K562 (cell line): Measurements from ENCODE around the gene RBPJL. TPM values are rescaled to one million over a fixed set of nuclear protein-coding genes. Genes with fewer than 3 reads are reported as not detected.

Source experiments
- CCNT2 ChIP-seq: IDR thresholded peaks from 2 replicates; pipeline ENCODE4 v1.6.1; 2011; ENCODE audit warnings: borderline replicate concordance, low read depth, mild to moderate bottlenecking, moderate library complexity, mixed read lengths, low read length; ENCODE audit not compliant: insufficient read length; ENCODE audit errors: extremely low read depth
- EZH2 ChIP-seq: IDR thresholded peaks from 2 replicates; pipeline ENCODE4 v1.6.1; 2012; ENCODE audit warnings: low read depth, mild to moderate bottlenecking, inconsistent platforms, low read length, borderline replicate concordance
- GTF3C2 ChIP-seq: IDR thresholded peaks from 3 replicates; pipeline ENCODE4 v1.6.1; 2011; ENCODE audit warnings: borderline replicate concordance, mild to moderate bottlenecking, moderate library complexity; ENCODE audit not compliant: insufficient read length; ENCODE audit errors: extremely low read depth
- KAT7 ChIP-seq: sonication (generic); formaldehyde crosslinking; IDR thresholded peaks from 2 replicates; pipeline ENCODE4 v1.8.0; 2022; ENCODE audit warnings: missing genetic modification reagents, mild to moderate bottlenecking, borderline replicate concordance
- MLLT1 ChIP-seq, 2 experiments: fragments of 450-650 bp; IDR thresholded peaks; 2 replicates each; pipeline ENCODE4 v1.6.1; 2016
- MTA2 ChIP-seq: fragments of 450-650 bp; IDR thresholded peaks from 2 replicates; pipeline ENCODE4 v1.6.1; 2016; ENCODE audit warnings: low read depth
- POLR2A ChIP-seq: fragments of 450-650 bp; conservative IDR thresholded peaks from 2 replicates; pipeline ENCODE4 v1.6.1; 2016
- RBM22 ChIP-seq: fragments of 200-400 bp; formaldehyde crosslinking; IDR thresholded peaks from 2 replicates; pipeline ENCODE4 v1.6.1; 2018; ENCODE audit warnings: low read length, low read depth; ENCODE audit not compliant: poor library complexity, severe bottlenecking
- SMAD4 ChIP-seq: fragments of 250-450 bp; sonication (Bioruptor Pico); conservative IDR thresholded peaks from 2 replicates; pipeline ENCODE4 v1.8.0; 2021; ENCODE audit warnings: inconsistent platforms, mild to moderate bottlenecking, moderate library complexity
- ZNF143 ChIP-seq: sonication (generic); formaldehyde crosslinking; IDR thresholded peaks from 2 replicates; pipeline ENCODE4 v1.9.0; 2022; ENCODE audit warnings: mild to moderate bottlenecking, missing genetic modification reagents
- ZSCAN32 ChIP-seq: fragments of 450-650 bp; formaldehyde crosslinking; IDR thresholded peaks from 2 replicates; pipeline ENCODE4 v1.4.0; 2020; ENCODE audit warnings: mild to moderate bottlenecking, moderate library complexity
- polyA plus RNA-seq, 8 experiments: library from polyadenylated mRNA; depleted of rRNA in 4 of 8; stranded (reverse) in 5 of 8; unstranded in 3 of 8; fragments of >200 nt; fragmentation: Nextera tagmentation in 2 of 8; fragmentation: Illumina TruSeq in 1 of 8; extraction: Ambion mirVana in 2 of 8; extraction: Trizol in 1 of 8; gene quantifications; 2 replicates each; pipeline versions ENCODE4 v1.2.1 to v1.2.3, GENCODE V29; 2011 to 2014; ENCODE audit warnings: inconsistent platforms in 1 of 8, missing spikeins in 1 of 8
- total RNA-seq, 7 experiments: library from RNA; depleted of rRNA in 6 of 7; stranded (reverse); fragments of >200 nt in 6 of 7; fragmentation: Illumina TruSeq in 2 of 7; extraction: Trizol in 2 of 7; gene quantifications; 2 replicates each; pipeline versions ENCODE4 v1.2.1 to v1.2.3, GENCODE V29; 2011 to 2021; ENCODE audit warnings: low replicate concordance in 1 of 7
- TF ChIP-seq, protein P1 (sequence below): fragments of 450-650 bp; IDR thresholded peaks from one replicate; pipeline ENCODE4 v1.6.1; 2018; ENCODE audit warnings: mild to moderate bottlenecking, moderate library complexity; ENCODE audit not compliant: partially characterized antibody
- TF ChIP-seq, protein P2 (sequence below): fragments of 450-650 bp; formaldehyde crosslinking; IDR thresholded peaks from 2 replicates; pipeline ENCODE4 v1.4.0; 2022; ENCODE audit warnings: mild to moderate bottlenecking, moderate library complexity

RBPJL gene
- total and polyA plus RNA-seq, 9 of the 15 experiments (the other 6 are each of a cell fraction or from before 2014, with no cell fraction given) = not detected

DNA sequence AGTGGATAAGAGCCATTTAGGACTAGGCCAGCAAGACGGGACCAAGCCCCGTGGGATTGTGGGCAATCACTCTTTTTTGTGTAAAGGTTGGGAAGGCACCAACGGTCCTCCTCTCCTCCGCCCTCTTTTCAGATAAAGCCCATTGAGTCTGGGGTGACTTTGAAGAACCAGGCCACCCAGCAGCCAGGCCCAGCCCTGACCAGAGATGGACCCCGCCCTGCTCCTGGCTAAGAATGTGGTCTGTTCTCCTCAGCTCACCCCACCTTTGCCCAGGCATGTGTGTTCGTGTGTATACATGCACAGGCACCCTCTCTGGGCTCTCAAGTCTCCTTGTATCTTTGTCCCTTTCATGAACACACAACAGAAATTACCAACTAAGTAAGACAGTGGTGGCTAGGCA is 32.4 kb downstream of the RBPJL start (continued):
- TF ChIP-seq, protein P1, sequence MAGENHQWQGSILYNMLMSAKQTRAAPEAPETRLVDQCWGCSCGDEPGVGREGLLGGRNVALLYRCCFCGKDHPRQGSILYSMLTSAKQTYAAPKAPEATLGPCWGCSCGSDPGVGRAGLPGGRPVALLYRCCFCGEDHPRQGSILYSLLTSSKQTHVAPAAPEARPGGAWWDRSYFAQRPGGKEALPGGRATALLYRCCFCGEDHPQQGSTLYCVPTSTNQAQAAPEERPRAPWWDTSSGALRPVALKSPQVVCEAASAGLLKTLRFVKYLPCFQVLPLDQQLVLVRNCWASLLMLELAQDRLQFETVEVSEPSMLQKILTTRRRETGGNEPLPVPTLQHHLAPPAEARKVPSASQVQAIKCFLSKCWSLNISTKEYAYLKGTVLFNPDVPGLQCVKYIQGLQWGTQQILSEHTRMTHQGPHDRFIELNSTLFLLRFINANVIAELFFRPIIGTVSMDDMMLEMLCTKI = no peak
- no peak for TF ChIP-seq MTA2
- no peak for TF ChIP-seq GTF3C2
- TF ChIP-seq, protein P2, sequence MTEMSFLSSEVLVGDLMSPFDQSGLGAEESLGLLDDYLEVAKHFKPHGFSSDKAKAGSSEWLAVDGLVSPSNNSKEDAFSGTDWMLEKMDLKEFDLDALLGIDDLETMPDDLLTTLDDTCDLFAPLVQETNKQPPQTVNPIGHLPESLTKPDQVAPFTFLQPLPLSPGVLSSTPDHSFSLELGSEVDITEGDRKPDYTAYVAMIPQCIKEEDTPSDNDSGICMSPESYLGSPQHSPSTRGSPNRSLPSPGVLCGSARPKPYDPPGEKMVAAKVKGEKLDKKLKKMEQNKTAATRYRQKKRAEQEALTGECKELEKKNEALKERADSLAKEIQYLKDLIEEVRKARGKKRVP (CRISPR knock-in tag) = no peak
- no peak for TF ChIP-seq CCNT2
- no peak for TF ChIP-seq KAT7 (CRISPR knock-in tag)
- TF ChIP-seq RBM22 = no peak
- TF ChIP-seq EZH2 = no peak
- TF ChIP-seq ZSCAN32 = no peak
- TF ChIP-seq SMAD4 (CRISPR knock-in tag) = 0 out of 2 replicates have a peak, but pooled peaks have one; percentile 19
- no peak for TF ChIP-seq MLLT1 (IDR thresholded peaks at IDR 0.05)
- TF ChIP-seq ZNF143 = no peak
- no peak for TF ChIP-seq POLR2A
